GM19240 (cell line): ENCODE data around the gene HTT.

Experiments
- DNase-seq: peaks from one replicate; pipeline ENCODE4 v3.0.0; 2011; ENCODE audit warnings: low spot score; ENCODE audit not compliant: insufficient read length

HTT gene

GRCh38 chr4:3287271-3287971 is 212.9 kb downstream of the HTT start:
- DNase-seq: no peak

- DNase-seq: no peak
Observed at GRCh38 chr4:3287972-3288570, 213.6 kb downstream of the HTT start.

- DNase-seq: no peak
Observed at GRCh38 chr4:3288571-3289094, 214.2 kb downstream of the HTT start.

GRCh38 chr4:3290476-3290875 is 216.0 kb downstream of the HTT start:
- DNase-seq: no peak

- DNase-seq: no peak
Observed at GRCh38 chr4:3290889-3291321, 216.4 kb downstream of the HTT start.

- DNase-seq: no peak
Observed at GRCh38 chr4:3291411-3291968, 217.0 kb downstream of the HTT start.

GRCh38 chr4:3291969-3292570 is 217.6 kb downstream of the HTT start:
- no peak for DNase-seq

GRCh38 chr4:3292571-3293400 is 218.3 kb downstream of the HTT start, which contains the start of gene RGS12:
TSS of gene RGS12 (plus strand) at chr4:3293021. CDS start at chr4:3316171, 23,150 bp downstream.
- DNase-seq: peak; percentile 96
